HG02970 (cell line): ENCODE results near the gene NEIL3.
"Not testable (repeated sequence)": the region's sequence is repeated elsewhere in the genome, so short reads cannot be mapped to it uniquely, and the experiment has no call there.

Source experiments
- ATAC-seq: cut with Tn5 transposase; IDR thresholded peaks from one replicate; pipeline ENCODE4 v1.9.1; 2021; ENCODE audit warnings: mild to moderate bottlenecking, moderate library complexity, moderate number of reproducible peaks; ENCODE audit not compliant: unreplicated experiment, low FRiP score

NEIL3 gene

GRCh38 chr4:177297785-177298391 lies 11.8 kb upstream of the NEIL3 start:
- ATAC-seq: no peak

GRCh38 chr4:177301126-177301639 lies 8.5 kb upstream of the NEIL3 start:
- no peak for ATAC-seq

DNA sequence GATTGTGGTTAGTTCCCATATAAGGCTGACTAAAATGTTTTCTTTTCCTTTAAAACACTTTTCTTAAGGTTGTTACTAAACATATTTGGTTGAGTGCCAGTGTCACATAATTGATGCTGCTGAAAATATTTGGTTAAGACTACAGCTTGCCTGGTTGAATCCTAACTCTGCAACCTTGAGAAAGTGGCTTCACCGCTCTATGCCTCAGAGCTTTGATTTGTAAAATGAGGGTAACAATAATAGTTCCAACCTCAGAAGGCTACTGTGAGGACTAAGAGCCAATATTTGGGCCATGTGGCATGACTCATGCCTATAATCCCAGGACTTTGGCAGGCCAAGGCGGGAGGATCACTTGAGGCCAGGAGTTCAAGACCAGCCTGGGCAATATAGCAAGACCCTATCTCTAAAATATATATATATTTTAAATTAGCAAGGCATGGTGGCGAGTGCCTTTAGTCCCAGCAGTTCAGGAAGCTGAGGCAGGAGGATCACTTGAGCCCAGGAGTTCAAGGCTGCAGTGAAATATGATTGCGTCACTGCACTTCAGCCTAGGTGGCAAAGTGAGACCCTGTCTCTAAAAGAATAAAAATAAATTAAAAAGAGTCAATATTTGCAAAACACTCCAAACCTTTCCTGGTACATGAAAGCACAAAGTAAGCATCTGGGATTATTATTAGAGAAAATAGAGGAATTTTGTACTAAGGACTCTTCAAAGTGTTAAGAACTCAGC lies 7.1 kb upstream of the NEIL3 start:
- ATAC-seq: no peak

GRCh38 chr4:177304094-177304493 lies 5.6 kb upstream of the NEIL3 start:
- ATAC-seq: no peak

GRCh38 chr4:177304864-177305263 lies 4.8 kb upstream of the NEIL3 start:
- not testable (repeated sequence) for ATAC-seq

- no peak for ATAC-seq
Observed at GRCh38 chr4:177308125-177308524, 1.5 kb upstream of the NEIL3 start.

GRCh38 chr4:177308847-177309521 lies 690 bp upstream of the NEIL3 start:
- ATAC-seq: no peak

- ATAC-seq: no peak
Observed at GRCh38 chr4:177311589-177311988, 1.9 kb downstream of the NEIL3 start.

GRCh38 chr4:177313263-177313662 lies 3.6 kb downstream of the NEIL3 start:
- no peak for ATAC-seq

DNA sequence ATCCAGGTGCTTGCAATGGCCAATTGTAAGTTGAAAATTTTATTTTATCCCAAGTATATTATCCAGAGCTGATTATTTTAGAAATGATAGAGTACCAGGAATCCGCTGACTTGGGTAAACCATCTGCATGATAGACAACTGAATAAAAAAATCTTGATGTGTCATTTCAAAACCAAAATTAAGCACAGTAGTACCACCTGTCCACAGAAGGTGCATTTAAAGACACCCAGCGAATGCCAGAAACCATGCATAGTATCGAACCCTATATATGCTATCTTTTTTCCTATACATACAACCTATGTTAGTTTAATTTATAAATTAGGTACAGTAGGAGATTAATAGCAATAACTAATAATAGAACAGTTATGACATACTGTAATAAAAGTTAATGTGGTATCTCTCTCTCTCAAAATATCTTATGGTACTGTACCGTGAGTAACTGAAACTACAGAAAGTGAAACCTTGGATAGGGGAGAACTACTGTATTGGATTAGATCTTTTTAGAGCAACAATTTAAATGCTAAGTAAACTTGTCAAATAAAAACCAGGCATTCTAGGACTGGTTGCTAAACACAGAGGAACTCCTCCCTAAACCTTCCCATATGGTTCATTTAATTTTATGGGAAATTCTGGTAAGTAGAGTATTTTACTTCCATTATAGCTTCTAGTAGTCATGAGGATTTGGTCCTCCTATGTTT lies 6.2 kb downstream of the NEIL3 start:
- no peak for ATAC-seq

- no peak for ATAC-seq
Observed at GRCh38 chr4:177320721-177321120, 11.0 kb downstream of the NEIL3 start.

DNA sequence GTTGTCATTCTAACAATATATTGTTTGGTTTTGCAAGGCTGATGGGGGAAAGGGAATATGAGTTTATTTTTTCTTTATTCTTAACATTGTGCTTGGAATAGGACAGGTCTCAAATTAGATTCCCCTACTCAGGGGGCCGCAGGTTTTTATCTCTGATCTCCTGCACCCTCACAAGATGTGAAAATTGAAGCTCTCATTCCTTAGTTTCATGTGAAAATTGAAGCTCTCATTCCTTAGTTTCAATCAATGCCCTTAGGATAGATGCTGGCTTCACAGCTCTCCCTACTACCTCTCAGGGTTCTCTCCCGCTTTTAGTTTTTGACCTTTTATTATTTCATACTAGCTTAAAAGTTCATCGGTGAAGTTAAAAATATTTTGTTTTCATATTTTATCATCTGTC lies 12.0 kb downstream of the NEIL3 start:
- no peak for ATAC-seq

- ATAC-seq: no peak
Observed at GRCh38 chr4:177322266-177322665, 12.6 kb downstream of the NEIL3 start.

- no peak for ATAC-seq
Observed at GRCh38 chr4:177322881-177323280, 13.2 kb downstream of the NEIL3 start.

DNA sequence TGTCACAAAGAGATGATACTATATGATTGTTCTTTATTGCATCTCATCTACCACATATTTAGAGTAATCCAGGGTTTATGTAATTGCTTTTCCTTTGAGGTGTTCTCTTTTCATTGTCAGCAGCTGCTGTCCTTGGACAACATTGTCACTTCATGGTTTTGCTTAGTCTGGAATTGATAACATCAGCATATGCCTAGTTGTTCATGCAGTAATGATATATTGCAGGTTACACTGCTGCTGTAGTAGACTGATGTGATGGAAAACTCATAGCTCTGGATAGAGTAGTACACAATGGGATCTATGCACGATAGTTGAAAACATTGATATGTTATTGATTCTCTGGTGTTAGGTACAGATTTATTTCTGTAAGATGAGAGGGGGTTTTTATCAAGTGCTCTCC lies 13.7 kb downstream of the NEIL3 start:
- ATAC-seq: no peak

GRCh38 chr4:177332119-177332518 lies 22.4 kb downstream of the NEIL3 start:
- ATAC-seq: no peak

- ATAC-seq: peak; percentile 95
Observed at GRCh38 chr4:177339477-177340374, 30.1 kb downstream of the NEIL3 start.

DNA sequence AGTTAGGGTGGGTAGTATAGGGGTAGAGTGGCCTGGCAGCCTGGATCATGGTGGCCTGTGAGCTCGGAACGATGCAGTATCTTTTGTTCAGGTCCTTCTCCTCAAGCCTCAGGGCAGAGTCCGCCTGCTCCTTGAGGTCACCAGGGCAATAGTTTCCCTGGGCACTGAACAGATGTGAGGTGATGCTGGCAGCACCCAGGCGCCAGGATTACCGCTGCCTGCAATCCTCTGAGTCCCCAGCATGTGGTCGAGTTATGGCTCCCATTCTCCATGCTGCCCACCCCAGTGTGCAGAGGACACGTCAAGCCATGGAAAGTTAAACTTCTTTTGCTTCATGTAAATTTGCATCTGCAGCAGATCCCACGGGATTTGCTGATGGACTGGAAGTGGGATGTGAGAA lies 38.7 kb downstream of the NEIL3 start:
- ATAC-seq: no peak

DNA sequence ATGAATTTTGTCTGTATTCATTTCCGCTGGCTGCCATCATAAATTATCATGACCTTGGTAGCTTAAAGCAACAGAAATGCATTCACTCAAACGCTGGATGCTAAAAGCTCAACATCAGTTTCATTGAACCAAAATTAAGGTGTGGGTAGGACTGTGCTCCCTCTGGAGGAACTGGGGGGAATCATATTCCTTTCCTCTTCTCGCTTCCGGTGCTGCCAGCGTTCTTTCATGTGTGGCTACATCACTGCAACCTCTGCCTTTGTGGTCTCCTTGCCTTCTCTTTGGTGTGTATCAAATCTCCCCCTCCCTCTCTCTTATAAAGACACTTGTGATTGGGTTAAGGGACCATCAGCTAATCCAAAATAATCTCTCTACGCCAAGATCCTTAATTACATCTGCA lies 39.5 kb downstream of the NEIL3 start:
- ATAC-seq: no peak
